DND-41 (cell line): ENCODE data around the gene TADA2B.

Experiments used
- ATAC-seq: fragments of 200-7000 bp; cut with Tn5 transposase; 3 replicates; pipeline ENCODE4 v1.9.1; 2021; ENCODE audit warnings: low read depth; ENCODE audit not compliant: insufficient read depth
- DNase-seq: peaks from one replicate; pipeline ENCODE4 v3.0.0-alpha.2; 2020
- H2AFZ ChIP-seq: 2 replicates; pipeline ENCODE4 v1.6.0; 2012; ENCODE audit warnings: low read depth, low read length
- H3K27ac ChIP-seq: 2 replicates; pipeline ENCODE4 v1.5.1; 2012; ENCODE audit warnings: low read length, inconsistent platforms
- H3K27me3 ChIP-seq: fragments of 200-600 bp; sonication (generic); 2 replicates; pipeline ENCODE4 v1.6.0; 2012; ENCODE audit warnings: low read length, mild to moderate bottlenecking, inconsistent platforms; ENCODE audit not compliant: insufficient read depth, poor library complexity
- H3K36me3 ChIP-seq: 2 replicates; pipeline ENCODE4 v1.5.1; 2012; ENCODE audit warnings: low read length, inconsistent platforms; ENCODE audit not compliant: insufficient read depth
- H3K4me1 ChIP-seq: 2 replicates; pipeline ENCODE4 v1.5.1; 2012; ENCODE audit warnings: mild to moderate bottlenecking, low read length; ENCODE audit not compliant: insufficient read depth
- H3K4me2 ChIP-seq: 2 replicates; pipeline ENCODE4 v1.6.0; 2012; ENCODE audit warnings: mild to moderate bottlenecking, moderate library complexity, low read length, inconsistent platforms; ENCODE audit not compliant: insufficient read depth
- H3K4me3 ChIP-seq, 2 experiments: fragments of 200-600 bp in 1 of 2; shearing (Covaris generic) in 1 of 2; 2 replicates each; pipeline ENCODE4 v1.5.1; 2012 to 2016; ENCODE audit warnings: inconsistent platforms in 2 of 2, low read length in 2 of 2, mild to moderate bottlenecking in 2 of 2, low read depth in 1 of 2, moderate library complexity in 1 of 2
- H3K79me2 ChIP-seq: 2 replicates; pipeline ENCODE4 v1.6.0; 2012; ENCODE audit warnings: low read length, inconsistent platforms; ENCODE audit not compliant: insufficient read depth
- H3K9ac ChIP-seq: 2 replicates; pipeline ENCODE4 v1.6.0; 2012; ENCODE audit warnings: low read depth, mild to moderate bottlenecking, inconsistent platforms, low read length, moderate library complexity
- H3K9me3 ChIP-seq: 2 replicates; pipeline ENCODE4 v1.5.1; 2012; ENCODE audit warnings: low read length, moderate library complexity, mild to moderate bottlenecking, inconsistent platforms; ENCODE audit not compliant: insufficient read depth, severe bottlenecking
- H4K20me1 ChIP-seq: 2 replicates; pipeline ENCODE4 v1.6.0; 2012; ENCODE audit warnings: low read length; ENCODE audit not compliant: insufficient read depth
- CTCF ChIP-seq: IDR thresholded peaks from 2 replicates; pipeline ENCODE4 v1.5.1; 2012; ENCODE audit warnings: borderline replicate concordance, low read length, moderate library complexity, mild to moderate bottlenecking; ENCODE audit not compliant: poor library complexity, severe bottlenecking; ENCODE audit errors: extremely low read depth
- EZH2 ChIP-seq: IDR thresholded peaks from 3 replicates; pipeline ENCODE4 v1.6.1; 2012; ENCODE audit warnings: borderline replicate concordance, low read depth, mild to moderate bottlenecking, moderate library complexity, low read length, inconsistent platforms; ENCODE audit not compliant: severe bottlenecking

Gene TADA2B

DNA sequence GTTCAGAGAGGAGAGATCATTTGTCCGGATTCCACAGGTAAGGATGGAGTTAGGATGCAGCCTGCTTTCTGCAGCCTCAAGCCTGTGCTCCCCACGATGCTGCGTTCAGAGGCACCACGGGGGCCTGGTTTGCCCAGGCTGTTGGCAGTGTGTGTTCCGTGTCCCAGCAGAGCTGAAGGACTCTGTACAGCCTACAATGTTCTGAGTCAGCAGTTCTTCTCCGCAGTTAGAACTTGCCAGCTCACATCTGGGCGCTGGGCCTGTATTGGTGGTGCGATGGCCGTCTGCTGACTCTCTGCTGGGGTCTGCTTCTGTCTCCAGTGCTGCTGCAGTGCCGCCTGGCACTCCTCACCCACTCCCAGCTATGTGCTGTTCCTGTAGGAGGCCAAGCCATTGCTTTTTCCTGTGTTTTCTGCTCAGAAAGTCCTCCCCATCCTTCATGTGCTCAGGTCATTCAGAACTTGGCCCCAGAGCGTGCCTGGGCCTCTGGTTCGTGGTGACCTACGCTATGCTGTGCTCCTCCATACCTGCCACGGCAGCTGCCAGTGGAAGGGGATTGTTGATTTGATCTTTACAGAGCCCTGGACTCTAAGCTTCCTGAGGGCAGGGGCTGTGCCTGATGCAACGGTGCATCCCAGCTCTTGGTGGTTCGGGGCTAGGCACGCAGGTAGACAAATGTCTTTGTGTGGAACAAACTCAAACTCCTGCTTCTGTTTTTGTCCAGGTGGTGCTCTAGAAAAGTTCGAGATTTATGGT lies 42.6 kb upstream of the TADA2B start:
- no peak overlapping the region for H3K9ac ChIP-seq
- no peaks in the 10 kb centered on the region for H3K27me3 ChIP-seq
- H4K20me1 ChIP-seq, result peaks cover 6% of the 10 kb centered on the region; the same call in 1 of the 2 replicates
- H3K36me3 ChIP-seq, result peaks cover 74% of the 10 kb centered on the region
- H3K27ac ChIP-seq, result no peak overlapping the region
- H3K9me3 ChIP-seq, result no peaks in the 10 kb centered on the region
- no peak overlapping the region for H3K4me3 ChIP-seq
- ATAC-seq, result no peak
- H3K4me1 ChIP-seq, result no peaks in the 10 kb centered on the region
- H3K79me2 ChIP-seq, result no peaks in the 10 kb centered on the region
- no peak overlapping the region for H2AFZ ChIP-seq
- TF ChIP-seq CTCF (no peak), EZH2 (no peak)
- H3K4me2 ChIP-seq, result no peak overlapping the region
- DNase-seq, result no peak

DNA sequence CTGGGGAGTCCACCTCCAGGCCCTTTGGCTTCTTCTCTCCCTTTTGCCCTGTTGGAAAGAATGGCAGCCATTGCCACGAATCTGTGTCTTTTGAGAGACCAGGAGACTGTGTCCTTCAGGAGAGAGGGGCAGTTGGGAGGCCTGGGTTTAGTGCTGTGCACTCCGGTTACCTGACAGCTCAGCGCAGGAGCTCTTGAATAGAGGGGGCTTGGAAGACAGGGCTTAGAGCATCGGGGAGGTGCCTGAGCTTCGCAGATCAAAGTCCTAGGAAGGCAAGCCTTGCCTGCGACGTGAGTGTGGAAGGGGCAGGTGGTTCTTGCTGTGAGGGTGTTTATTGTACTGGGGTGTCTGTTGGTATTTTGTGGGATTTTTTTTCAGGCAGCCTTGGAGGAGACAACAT lies 41.9 kb upstream of the TADA2B start:
- H3K27ac ChIP-seq, result no peak overlapping the region
- no peaks in the 10 kb centered on the region for H3K9me3 ChIP-seq
- ATAC-seq (no peak), DNase-seq (no peak)
- H3K9ac ChIP-seq, result no peak overlapping the region
- H3K4me1 ChIP-seq, result no peaks in the 10 kb centered on the region
- H3K79me2 ChIP-seq, result no peaks in the 10 kb centered on the region
- no peaks in the 10 kb centered on the region for H3K27me3 ChIP-seq
- no peak overlapping the region for H3K4me2 ChIP-seq
- H2AFZ ChIP-seq, result no peak overlapping the region
- TF ChIP-seq CTCF (no peak), EZH2 (no peak)
- peaks cover 73% of the 10 kb centered on the region for H3K36me3 ChIP-seq
- no peak overlapping the region for H3K4me3 ChIP-seq
- H4K20me1 ChIP-seq, result peaks cover 6% of the 10 kb centered on the region; the same call in 1 of the 2 replicates

DNA sequence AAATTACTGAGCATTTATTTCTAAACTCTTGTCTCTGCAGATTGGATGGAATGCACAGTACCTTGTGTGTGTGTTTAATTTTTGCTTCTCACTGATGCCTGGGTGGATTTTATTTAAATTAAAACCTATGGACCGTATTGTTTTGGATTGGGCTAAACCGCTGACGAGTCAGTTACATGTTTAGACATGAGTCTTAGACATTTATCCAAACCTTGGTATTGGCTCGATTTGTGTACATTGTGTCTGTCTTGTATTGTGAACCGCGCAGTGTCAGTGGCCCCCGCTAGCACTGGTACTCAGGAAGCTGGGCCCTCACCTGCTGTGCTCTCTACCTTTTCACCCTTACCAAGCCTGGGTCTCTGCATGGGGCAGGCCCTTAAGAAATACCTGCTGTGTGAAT lies 40.8 kb upstream of the TADA2B start:
- no peak overlapping the region for H2AFZ ChIP-seq
- H3K9me3 ChIP-seq, result no peaks in the 10 kb centered on the region
- H3K9ac ChIP-seq, result no peak overlapping the region
- no peaks in the 10 kb centered on the region for H3K79me2 ChIP-seq
- no peaks in the 10 kb centered on the region for H3K4me1 ChIP-seq
- H3K27ac ChIP-seq, result no peak overlapping the region
- TF ChIP-seq CTCF (no peak), EZH2 (no peak)
- H3K4me3 ChIP-seq, result no peak overlapping the region
- H3K4me2 ChIP-seq, result no peak overlapping the region
- ATAC-seq (no peak), DNase-seq (no peak)
- no peaks in the 10 kb centered on the region for H3K27me3 ChIP-seq
- H4K20me1 ChIP-seq, result peaks cover 9% of the 10 kb centered on the region
- H3K36me3 ChIP-seq, result peaks cover 71% of the 10 kb centered on the region
